VCaP (cell line): ENCODE data around the gene KRTDAP.

ENCODE experiments used
- H3K27ac ChIP-seq: fragments of 450-650 bp; 2 replicates; pipeline ENCODE4 v1.5.1; 2017
- TF ChIP-seq, protein P1 (sequence below): fragments of 450-650 bp; conservative IDR thresholded peaks from 2 replicates; pipeline ENCODE4 v1.5.1; 2017; ENCODE audit warnings: mild to moderate bottlenecking, moderate library complexity

KRTDAP gene

DNA sequence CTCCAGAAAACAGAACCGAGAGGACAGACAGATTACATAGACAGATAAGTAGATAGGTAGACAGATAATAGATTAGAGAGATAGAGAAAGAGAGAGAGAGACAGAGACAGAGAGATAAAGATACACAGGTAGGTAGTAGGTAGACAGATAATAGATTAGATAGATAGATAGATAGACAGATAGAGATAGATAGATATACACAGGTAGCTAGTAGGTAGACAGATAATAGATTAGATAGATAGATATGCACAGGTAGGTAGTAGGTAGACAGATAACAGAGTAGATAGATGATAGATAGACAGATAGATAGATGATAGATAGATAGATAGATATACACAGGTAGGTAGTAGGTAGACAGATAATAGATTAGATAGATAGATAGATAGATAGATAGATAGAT lies 32.1 kb downstream of the KRTDAP start:
- peak overlapping the region; percentile 98 for H3K27ac ChIP-seq
- TF ChIP-seq, protein P1, sequence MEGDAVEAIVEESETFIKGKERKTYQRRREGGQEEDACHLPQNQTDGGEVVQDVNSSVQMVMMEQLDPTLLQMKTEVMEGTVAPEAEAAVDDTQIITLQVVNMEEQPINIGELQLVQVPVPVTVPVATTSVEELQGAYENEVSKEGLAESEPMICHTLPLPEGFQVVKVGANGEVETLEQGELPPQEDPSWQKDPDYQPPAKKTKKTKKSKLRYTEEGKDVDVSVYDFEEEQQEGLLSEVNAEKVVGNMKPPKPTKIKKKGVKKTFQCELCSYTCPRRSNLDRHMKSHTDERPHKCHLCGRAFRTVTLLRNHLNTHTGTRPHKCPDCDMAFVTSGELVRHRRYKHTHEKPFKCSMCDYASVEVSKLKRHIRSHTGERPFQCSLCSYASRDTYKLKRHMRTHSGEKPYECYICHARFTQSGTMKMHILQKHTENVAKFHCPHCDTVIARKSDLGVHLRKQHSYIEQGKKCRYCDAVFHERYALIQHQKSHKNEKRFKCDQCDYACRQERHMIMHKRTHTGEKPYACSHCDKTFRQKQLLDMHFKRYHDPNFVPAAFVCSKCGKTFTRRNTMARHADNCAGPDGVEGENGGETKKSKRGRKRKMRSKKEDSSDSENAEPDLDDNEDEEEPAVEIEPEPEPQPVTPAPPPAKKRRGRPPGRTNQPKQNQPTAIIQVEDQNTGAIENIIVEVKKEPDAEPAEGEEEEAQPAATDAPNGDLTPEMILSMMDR = no peak

DNA sequence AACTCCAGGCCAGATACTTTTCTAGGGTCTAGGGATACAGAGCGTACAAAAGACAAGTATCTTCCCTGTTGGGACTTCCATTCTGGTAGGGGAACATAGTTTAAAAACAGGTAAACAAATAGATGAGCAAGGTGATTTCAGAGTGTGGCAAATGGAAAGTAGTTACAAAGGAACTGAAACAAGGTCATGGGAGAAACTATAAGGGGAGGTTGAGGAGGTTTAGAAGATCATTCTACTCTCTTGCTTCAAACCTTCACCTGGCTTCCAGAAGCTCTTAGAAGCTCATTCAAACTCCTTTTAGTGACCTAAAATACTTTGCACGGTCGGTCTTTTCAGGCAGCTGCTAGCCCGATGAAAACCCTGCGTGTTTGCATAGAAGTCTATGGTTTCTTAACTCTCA lies 33.1 kb downstream of the KRTDAP start:
- peak overlapping the region; percentile 98 for H3K27ac ChIP-seq
- TF ChIP-seq, protein P1 = no peak

DNA sequence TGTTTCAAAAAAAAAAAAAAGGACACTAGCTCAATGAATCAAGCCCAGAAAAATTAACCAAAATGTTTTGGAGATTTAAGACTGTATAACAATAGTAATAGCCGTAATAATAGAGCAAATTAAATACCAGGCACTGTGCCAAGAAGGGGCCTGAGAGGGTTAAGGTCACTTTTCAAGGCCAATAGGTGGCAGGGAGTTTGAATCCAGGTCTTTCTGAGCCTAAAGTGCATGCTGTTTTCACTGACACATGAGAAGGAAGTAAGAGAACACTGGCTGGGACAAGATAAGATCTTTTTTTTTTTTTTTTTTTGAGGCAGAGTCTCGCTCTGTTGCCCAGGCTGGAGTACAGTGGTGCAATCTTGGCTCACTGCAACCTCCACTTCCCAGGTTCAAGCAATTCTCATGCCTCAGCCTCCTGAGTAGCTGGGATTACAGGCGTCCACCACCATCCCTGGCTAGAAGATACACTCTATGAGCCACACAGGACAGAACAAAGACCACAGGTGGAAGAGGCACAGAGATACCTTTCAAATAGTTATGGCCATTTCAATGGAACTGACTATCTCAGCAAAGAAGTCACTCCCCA lies 34.6 kb downstream of the KRTDAP start:
- TF ChIP-seq, protein P1 = no peak

DNA sequence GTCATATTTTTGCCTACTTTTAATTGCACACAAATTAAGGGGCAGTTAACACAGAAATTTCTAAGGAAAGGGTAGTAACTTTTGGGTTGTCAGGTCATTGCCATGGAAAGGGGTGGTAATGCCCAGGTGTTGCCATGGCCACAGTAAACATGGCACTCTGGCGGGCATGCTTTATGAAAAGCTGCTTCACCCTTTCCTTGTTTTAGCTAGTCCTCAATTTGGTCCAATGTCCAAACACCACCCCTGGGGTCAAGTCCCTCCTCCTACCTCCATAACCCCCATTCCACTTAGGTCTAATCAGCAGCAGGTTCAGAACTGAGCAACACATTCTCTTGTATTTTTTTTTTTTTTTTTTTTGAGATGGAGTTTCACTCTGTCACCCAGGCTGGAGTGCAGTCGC lies 35.6 kb downstream of the KRTDAP start:
- TF ChIP-seq, protein P1 = no peak
- H3K27ac ChIP-seq = peak overlapping the region; percentile 98; the same call in 1 of the 2 replicates

More for the DNA sequence above, 34.6 kb downstream of the KRTDAP start:
- peak overlapping the region; percentile 98 for H3K27ac ChIP-seq

DNA sequence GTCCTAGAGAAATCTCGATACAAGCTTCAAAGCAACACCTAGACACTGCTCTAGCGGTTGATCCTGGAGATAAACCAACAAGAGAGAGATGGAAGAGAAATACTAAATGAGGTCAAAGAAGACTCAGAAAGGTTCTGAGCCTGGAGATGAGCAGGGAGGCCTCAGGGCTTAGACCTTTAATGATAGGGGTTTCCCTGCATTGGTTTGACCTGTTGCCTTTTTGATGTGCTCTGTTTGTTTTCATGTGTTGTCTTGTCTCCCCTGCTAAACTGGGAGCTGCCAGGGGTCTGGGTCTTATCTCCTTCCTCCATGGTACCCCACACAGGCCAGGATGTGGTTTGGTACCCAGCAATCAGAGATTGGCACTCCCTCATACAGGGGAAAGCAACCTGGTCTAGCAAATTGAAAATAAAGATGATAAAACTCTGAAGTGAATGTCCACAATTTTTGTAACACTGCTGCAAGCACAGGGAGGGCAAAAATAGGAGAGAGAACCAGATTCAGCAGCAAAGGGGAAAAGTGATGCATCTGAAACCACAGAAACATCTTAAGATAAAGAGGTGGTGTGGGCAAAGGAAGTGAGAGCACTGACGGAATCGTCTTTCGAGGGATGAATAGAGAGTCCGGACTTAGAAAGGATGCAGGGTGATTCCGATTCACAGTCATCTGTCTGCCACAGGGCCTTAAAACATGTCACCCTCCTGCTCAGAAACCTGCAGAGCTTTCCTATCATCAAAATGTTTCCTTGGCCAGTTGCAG lies 38.7 kb downstream of the KRTDAP start:
- no peak overlapping the region for H3K27ac ChIP-seq
- TF ChIP-seq, protein P1 = no peak

GRCh38 chr19:35449359-35450043 lies 40.8 kb downstream of the KRTDAP start:
- peak overlapping the region; percentile 97 for H3K27ac ChIP-seq
- TF ChIP-seq, protein P1 = no peak
